GM13976 (cell line): Measurements from ENCODE around the gene PRLR.

Source experiments
- DNase-seq: peaks from one replicate; pipeline ENCODE4 v3.0.0; 2012; ENCODE audit warnings: low spot score
- in situ Hi-C: fragments of 300-500 bp; cut with MboI; formaldehyde crosslinking; loops from one replicate; pipeline ENCODE4 v1.12.0; 2022; ENCODE audit warnings: low sequenced_read_pairs, mixed read lengths, inconsistent platforms; ENCODE audit not compliant: unreplicated experiment
- TF ChIP-seq, protein P1 (sequence below): IDR thresholded peaks from 2 replicates; pipeline ENCODE4 v1.5.1; 2012; ENCODE audit warnings: borderline replicate concordance, mild to moderate bottlenecking; ENCODE audit not compliant: insufficient read depth; ENCODE audit errors: extremely low read depth, missing control alignments, control extremely low read depth

PRLR gene

DNA sequence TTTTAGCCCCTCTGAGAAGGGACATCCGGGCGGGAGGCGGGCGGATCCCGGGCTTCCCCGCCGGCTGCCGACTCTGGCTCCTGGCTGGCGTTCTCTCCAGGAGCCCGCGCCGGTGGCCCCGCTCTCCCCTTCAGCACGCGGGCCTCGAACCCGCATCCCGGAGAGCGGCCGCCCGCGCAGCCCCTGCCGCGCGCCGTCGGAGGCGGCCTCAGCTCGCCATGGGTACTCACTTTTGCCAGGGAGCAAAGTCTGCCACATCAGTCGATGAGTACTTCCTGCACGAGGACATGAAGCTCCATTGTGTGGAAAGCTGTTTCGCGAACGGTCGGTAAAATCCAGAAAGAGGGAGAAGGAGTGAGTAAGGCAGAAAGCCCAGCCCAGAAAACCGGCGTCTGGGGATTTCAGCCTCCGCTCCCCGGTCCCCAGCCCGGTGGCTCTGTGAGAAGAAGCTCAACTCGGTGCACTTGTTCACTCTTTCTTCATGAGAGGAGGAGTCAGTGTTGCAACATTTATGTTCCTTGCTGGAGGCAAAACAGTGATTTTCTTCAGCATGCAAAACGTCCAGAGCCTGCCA, at the start of gene PRLR:
Gene PRLR (minus strand): TSS at position 450 of the 574 bp plus-strand sequence. CDS start 140,867 bp downstream, outside the sequence.
- DNase-seq: peak; percentile 37
- TF ChIP-seq, protein P1, sequence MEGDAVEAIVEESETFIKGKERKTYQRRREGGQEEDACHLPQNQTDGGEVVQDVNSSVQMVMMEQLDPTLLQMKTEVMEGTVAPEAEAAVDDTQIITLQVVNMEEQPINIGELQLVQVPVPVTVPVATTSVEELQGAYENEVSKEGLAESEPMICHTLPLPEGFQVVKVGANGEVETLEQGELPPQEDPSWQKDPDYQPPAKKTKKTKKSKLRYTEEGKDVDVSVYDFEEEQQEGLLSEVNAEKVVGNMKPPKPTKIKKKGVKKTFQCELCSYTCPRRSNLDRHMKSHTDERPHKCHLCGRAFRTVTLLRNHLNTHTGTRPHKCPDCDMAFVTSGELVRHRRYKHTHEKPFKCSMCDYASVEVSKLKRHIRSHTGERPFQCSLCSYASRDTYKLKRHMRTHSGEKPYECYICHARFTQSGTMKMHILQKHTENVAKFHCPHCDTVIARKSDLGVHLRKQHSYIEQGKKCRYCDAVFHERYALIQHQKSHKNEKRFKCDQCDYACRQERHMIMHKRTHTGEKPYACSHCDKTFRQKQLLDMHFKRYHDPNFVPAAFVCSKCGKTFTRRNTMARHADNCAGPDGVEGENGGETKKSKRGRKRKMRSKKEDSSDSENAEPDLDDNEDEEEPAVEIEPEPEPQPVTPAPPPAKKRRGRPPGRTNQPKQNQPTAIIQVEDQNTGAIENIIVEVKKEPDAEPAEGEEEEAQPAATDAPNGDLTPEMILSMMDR: no peak
- in situ Hi-C loops: no loop called here

DNA sequence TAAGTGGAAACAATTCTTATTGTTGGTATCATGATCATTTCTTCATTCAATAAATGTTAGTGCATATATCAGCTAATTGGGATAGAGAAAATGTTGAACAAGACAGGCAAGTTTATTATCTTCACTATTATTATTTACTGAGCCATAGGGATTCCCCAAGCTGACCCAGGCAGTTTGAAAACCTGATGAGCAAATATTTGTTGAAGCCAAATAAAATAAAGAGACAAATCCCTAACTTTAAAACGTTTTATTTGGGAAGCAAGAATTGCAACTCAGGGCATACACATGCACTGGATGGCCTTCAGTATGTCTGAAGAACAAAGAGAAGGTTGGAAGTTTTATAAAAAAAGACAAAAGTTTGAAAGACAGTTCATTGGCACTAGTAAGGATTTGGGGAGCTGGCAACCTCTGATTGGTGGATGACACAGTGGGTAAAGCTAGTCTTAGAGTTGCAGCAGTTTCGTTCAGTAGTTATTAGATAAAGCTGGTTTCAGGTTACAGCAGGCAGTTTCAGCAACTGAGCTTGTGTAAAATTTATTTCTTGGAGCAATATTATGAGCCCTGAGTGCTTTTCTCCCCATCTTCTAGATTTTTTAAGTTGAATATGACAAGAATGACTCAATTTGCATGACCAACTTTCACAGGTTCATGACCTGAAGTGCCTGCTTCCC, 44.7 kb upstream of the PRLR start:
- TF ChIP-seq, protein P1: no peak
- in situ Hi-C loops: no loop called here

DNA sequence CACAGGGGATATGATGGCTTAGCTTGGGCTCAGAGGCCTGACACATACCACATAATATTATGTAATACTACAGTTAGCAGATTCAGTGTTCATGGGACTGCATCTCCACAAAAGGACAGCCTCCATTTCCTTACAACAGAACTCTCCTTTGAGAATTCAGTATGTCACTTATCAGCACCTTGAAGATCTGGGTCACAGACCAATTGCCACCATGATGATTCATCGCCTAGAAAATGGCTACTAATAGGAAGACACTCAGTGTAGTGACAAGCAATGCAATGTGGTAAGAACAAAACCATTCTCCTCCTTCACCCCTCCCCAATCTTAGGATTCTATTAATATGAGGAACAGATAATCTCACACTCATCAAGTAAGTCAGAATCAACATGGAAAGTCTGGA, 38.7 kb upstream of the PRLR start:
- in situ Hi-C loops: no loop called here
- DNase-seq: no peak
- TF ChIP-seq, protein P1: no peak

More for the DNA sequence above, 44.7 kb upstream of the PRLR start:
- no peak for DNase-seq

DNA sequence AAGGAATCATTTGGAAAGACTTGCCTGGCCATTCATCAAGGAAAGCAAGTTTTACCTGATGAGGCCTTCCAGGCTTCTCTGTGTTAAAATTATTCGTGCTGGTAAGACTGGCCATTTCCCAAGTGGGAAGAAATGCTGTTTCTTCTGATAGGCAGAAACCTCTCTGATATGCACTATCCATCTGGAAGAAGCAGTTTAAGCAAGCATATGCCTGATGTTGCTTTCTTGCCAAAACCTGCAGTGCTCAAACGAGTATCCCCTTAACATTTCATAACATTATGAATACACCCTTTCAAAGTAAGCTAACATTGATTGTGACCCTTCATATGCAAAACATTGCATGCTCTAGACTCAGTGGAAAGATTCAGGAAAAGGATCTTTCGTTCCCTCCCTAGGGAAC, 36.0 kb upstream of the PRLR start:
- in situ Hi-C loops: no loop called here
- TF ChIP-seq, protein P1: no peak
- no peak for DNase-seq

DNA sequence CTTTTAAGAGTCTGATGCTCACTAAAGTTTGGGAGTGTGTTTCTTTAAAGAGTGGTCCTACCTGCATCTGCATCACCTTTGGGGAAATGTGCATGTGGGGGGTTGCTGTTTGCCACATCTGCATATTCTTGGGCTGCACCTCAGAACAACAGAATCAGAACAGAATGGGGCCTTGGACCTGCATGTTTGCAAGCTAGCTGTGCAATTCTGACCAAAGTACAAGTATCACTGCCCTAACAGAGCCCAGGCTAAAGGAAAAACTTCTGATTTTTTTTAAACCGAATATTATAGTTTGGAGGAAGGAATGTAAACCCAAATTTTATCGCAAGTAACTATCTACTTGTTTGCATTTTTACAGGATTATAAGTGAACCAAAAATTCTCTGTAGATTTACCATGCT, 34.2 kb upstream of the PRLR start:
- in situ Hi-C loops: no loop called here
- TF ChIP-seq, protein P1: no peak
- no peak for DNase-seq

DNA sequence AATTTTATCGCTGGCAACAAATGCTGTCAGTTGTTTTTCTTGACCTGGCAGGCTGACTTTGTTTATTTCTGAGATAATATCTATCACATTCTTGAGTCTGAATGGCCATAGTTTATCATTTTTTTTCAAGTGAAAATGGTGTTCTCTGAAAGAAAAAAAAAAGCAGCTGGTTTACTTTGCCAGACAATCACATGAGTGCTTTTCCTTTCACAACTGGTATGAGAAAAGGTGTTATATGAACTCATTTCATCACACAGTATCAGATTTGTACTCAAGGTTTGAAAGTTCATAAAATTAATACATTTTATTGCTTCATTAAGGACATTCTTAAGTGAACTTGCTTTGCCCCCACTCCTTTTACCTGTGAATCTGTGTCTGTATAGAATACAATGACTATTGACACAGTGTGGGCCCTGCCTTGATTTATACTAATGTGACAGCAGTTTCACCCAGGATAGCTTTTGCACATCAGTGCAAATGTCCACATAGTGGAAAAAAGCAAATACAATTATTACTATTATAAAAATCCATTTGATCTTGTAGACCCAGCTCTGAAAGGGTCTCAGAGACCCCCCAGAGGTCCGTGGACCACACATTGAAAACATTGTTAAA, 33.1 kb upstream of the PRLR start:
- in situ Hi-C loops: no loop called here
- DNase-seq: no peak
- TF ChIP-seq, protein P1: no peak
